ENCODE results near the gene PLA2R1. TPM values are rescaled to one million over a fixed set of nuclear protein-coding genes. Genes with fewer than 3 reads are reported as not detected.

The PLA2R1 gene
- polyA plus RNA-seq, 1 of the 3 experiments (the other 2 are of a cell fraction), result not detected

GRCh38 chr2:159903443-159904126 lies 158.8 kb downstream of the PLA2R1 start:
- Histone ChIP-seq H3K9ac (no peak overlapping the region), H3K27ac (ENCODE audit: low read depth in 2 of 2, low read length in 1 of 2) (no peak overlapping the region), H3K9me2 (no peaks in the 10 kb centered on the region), H3K36me3 (replicated peaks in 1 of 2; ENCODE audit: control insufficient read depth in 1 of 2, insufficient read depth in 2 of 2, low read length in 1 of 2) (no peaks in the 10 kb centered on the region), H3K79me2 (ENCODE audit: insufficient read depth) (no peaks in the 10 kb centered on the region), H4K20me1 (ENCODE audit: insufficient read depth) (no peaks in the 10 kb centered on the region), H3K9me3 (no peaks in the 10 kb centered on the region), H3K4me1 (ENCODE audit: control insufficient read depth in 1 of 2, insufficient read depth in 2 of 2, low read depth in 1 of 2, low read length in 1 of 2) (no peaks in the 10 kb centered on the region; a peak in 2 of 4 replicates), H3K27me3 (ENCODE audit: insufficient read depth) (no peaks in the 10 kb centered on the region; the same call in 1 of the 2 replicates), H3K4me2 (no peak overlapping the region), H2AFZ (ENCODE audit: low read depth) (no peak overlapping the region), H3K4me3 (ENCODE audit: low read depth in 2 of 2, low read length in 1 of 2) (no peak overlapping the region), H3F3A (replicated peaks; ENCODE audit: insufficient read depth) (no peaks in the 10 kb centered on the region)
- TF ChIP-seq FOXM1 (IDR thresholded peaks at IDR 0.05; ENCODE audit: low read depth) (no peak), TAF1 (IDR thresholded peaks at IDR 0.05; ENCODE audit: borderline replicate concordance, low read depth, low read length) (no peak), JUND (IDR thresholded peaks at IDR 0.05) (no peak), TEAD4 (IDR thresholded peaks at IDR 0.05; ENCODE audit: borderline replicate concordance, insufficient read depth) (no peak), ELF1 (IDR thresholded peaks at IDR 0.05) (no peak), YY1 (IDR thresholded peaks at IDR 0.05; ENCODE audit: low read depth) (no peak), NRF1 (IDR thresholded peaks at IDR 0.05; ENCODE audit: low read depth, low read length) (no peak), SIN3A (IDR thresholded peaks at IDR 0.05; ENCODE audit: borderline replicate concordance, low read depth, low read length) (no peak), RCOR1 (IDR thresholded peaks at IDR 0.05; ENCODE audit: low read length) (no peak), EP300 (IDR thresholded peaks at IDR 0.05; ENCODE audit: borderline replicate concordance in 1 of 2, low read depth in 1 of 2, low read length in 1 of 2) (no peak), CHD2 (IDR thresholded peaks at IDR 0.05; ENCODE audit: low read length, partially characterized antibody) (no peak), FOSL2 (IDR thresholded peaks at IDR 0.05; ENCODE audit: borderline replicate concordance, low read depth) (no peak)
- 91% methylated on average over 17 of the region's 17 CpGs for WGBS (ENCODE audit: low lambda C conversion rate)
- POLR2A ChIA-PET, result no interaction called here
- DNase-seq, result no peak
- CTCF ChIA-PET, result interaction anchor here (0.6 to 1.4 kb wide), 2 partner anchors 23 to 39 kb away, joined by 3 read pairs; no protein-coding TSS in a partner anchor

- CTCF ChIA-PET, result interaction anchor here (0.6 to 1.4 kb wide), 3 partner anchors 17 to 38 kb away, joined by 3 read pairs; no protein-coding TSS in a partner anchor
- H3K27me3 ChIP-seq (ENCODE audit: insufficient read depth), result no peaks in the 10 kb centered on the region; the same call in 1 of the 2 replicates
- no peaks in the 10 kb centered on the region for H3K9me2 ChIP-seq
- H3K79me2 ChIP-seq (ENCODE audit: insufficient read depth), result no peaks in the 10 kb centered on the region
- TF ChIP-seq SIN3A (IDR thresholded peaks at IDR 0.05; ENCODE audit: borderline replicate concordance, low read depth, low read length), result no peak
- TF ChIP-seq RFX5 (IDR thresholded peaks at IDR 0.05; ENCODE audit: low read length), result no peak
- no peak for TF ChIP-seq CHD2 (IDR thresholded peaks at IDR 0.05; ENCODE audit: low read length, partially characterized antibody)
- TF ChIP-seq RAD21 (IDR thresholded peaks at IDR 0.05; ENCODE audit: low read length), result no peak
- no peak for TF ChIP-seq TAF1 (IDR thresholded peaks at IDR 0.05; ENCODE audit: borderline replicate concordance, low read depth, low read length)
- TF ChIP-seq MXI1 (IDR thresholded peaks at IDR 0.05; ENCODE audit: low read depth, low read length), result no peak
- TF ChIP-seq POLR2AphosphoS5 (IDR thresholded peaks at IDR 0.05; ENCODE audit: low read depth, low read length), result no peak
- no peak for TF ChIP-seq SMC3 (IDR thresholded peaks at IDR 0.05; ENCODE audit: low read depth, low read length)
- no peak for TF ChIP-seq YY1 (IDR thresholded peaks at IDR 0.05; ENCODE audit: low read depth)
- TF ChIP-seq NFIC (IDR thresholded peaks at IDR 0.05; ENCODE audit: borderline replicate concordance), result no peak
- TF ChIP-seq PBX3 (IDR thresholded peaks at IDR 0.05), result no peak
- no peak for TF ChIP-seq USF1 (IDR thresholded peaks at IDR 0.05; ENCODE audit: borderline replicate concordance, low read depth)
- TF ChIP-seq JUND (IDR thresholded peaks at IDR 0.05), result no peak
- TF ChIP-seq TCF12 (IDR thresholded peaks at IDR 0.05), result no peak
- no peaks in the 10 kb centered on the region for H4K20me1 ChIP-seq (ENCODE audit: insufficient read depth)
- no peak overlapping the region for H3K9ac ChIP-seq
- WGBS (ENCODE audit: low lambda C conversion rate), result 75% methylated on average over 5 of the region's 6 CpGs
- H3K27ac ChIP-seq (ENCODE audit: low read depth in 2 of 2, low read length in 1 of 2), result no peak overlapping the region
- no peaks in the 10 kb centered on the region for H3F3A ChIP-seq (replicated peaks; ENCODE audit: insufficient read depth)
- no peak overlapping the region for H3K4me3 ChIP-seq (ENCODE audit: low read depth in 2 of 2, low read length in 1 of 2)
- no peaks in the 10 kb centered on the region for H3K36me3 ChIP-seq (replicated peaks in 1 of 2; ENCODE audit: control insufficient read depth in 1 of 2, insufficient read depth in 2 of 2, low read length in 1 of 2)
- no peak overlapping the region for H2AFZ ChIP-seq (ENCODE audit: low read depth)
- DNase-seq, result no peak
- H3K4me1 ChIP-seq (ENCODE audit: control insufficient read depth in 1 of 2, insufficient read depth in 2 of 2, low read depth in 1 of 2, low read length in 1 of 2), result no peaks in the 10 kb centered on the region; a peak in 2 of 4 replicates
- no peaks in the 10 kb centered on the region for H3K9me3 ChIP-seq
- POLR2A ChIA-PET, result no interaction called here
- H3K4me2 ChIP-seq, result no peak overlapping the region
These were observed 159.7 kb downstream of the PLA2R1 start for GRCh38 chr2:159902722-159903121.

Measured in SK-N-SH (cell line).